ENCODE data around the gene ELP5. TPM values are rescaled to one million over a fixed set of nuclear protein-coding genes. Genes with fewer than 3 reads are reported as not detected.
"Not testable (repeated sequence)": the region's sequence is repeated elsewhere in the genome, so short reads cannot be mapped to it uniquely, and the experiment has no call there.

The ELP5 gene
- total and polyA plus RNA-seq, 2 donors (not counting 1 experiment from before 2014, with no cell fraction given) = 22.6 to 33.2 TPM

DNA sequence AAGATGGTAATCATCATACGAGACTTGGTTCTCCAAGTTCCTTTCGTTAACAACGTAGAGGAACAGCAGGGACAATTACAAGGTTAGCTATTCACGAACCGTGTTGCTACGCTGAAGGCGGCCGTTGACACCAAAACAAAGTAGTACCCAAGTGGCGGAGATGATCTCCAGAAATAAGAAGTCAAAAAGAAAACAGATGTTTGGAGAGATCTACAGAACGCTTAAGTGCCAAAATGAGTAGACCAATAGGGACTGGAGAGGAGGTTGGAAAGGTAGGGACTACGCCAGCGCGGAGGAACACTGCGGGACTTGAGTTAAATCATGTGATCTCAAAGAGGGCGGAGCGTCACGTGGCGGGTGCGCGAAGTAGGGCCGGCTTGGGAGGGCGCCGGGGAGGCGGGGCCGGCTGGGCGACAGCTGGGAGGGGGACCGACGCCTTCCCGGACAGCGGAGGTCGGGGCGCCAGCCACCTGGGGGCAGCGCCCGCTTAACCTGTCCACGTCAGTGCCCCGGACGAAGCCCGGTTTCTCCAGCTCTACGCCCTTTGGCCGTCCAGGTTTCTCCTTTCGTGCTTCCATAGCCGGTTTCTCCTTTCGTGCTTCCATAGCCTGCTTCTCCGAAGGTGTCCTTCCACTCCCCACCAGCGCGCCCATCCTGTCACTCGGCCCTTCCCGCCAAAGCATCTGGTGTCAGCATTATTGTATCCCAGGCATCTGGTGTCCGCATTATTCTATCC lies 9.1 kb upstream of the ELP5 start:
- TF ChIP-seq, protein P1, sequence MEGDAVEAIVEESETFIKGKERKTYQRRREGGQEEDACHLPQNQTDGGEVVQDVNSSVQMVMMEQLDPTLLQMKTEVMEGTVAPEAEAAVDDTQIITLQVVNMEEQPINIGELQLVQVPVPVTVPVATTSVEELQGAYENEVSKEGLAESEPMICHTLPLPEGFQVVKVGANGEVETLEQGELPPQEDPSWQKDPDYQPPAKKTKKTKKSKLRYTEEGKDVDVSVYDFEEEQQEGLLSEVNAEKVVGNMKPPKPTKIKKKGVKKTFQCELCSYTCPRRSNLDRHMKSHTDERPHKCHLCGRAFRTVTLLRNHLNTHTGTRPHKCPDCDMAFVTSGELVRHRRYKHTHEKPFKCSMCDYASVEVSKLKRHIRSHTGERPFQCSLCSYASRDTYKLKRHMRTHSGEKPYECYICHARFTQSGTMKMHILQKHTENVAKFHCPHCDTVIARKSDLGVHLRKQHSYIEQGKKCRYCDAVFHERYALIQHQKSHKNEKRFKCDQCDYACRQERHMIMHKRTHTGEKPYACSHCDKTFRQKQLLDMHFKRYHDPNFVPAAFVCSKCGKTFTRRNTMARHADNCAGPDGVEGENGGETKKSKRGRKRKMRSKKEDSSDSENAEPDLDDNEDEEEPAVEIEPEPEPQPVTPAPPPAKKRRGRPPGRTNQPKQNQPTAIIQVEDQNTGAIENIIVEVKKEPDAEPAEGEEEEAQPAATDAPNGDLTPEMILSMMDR (conservative IDR thresholded peaks at IDR 0.05 in 1 of 2, IDR thresholded peaks at IDR 0.05 in 1 of 2; ENCODE audit: low read depth in 1 of 2, low read length in 2 of 2) = no peak
- TF ChIP-seq EZH2 (IDR thresholded peaks at IDR 0.05; ENCODE audit: low read length, missing control alignments) = no peak
- Histone ChIP-seq H3K36me3 (ENCODE audit: control insufficient read depth, insufficient read depth, low read length) (peaks cover 14% of the 10 kb centered on the region), H3K79me2 (ENCODE audit: control insufficient read depth, insufficient read depth, low read length) (peaks cover 48% of the 10 kb centered on the region), H3K9ac (ENCODE audit: insufficient read depth, low read length) (peak overlapping the region; percentile 68), H3K27ac (ENCODE audit: insufficient read depth, low read length) (peak overlapping the region; percentile 97), H4K20me1 (ENCODE audit: control insufficient read depth, extremely low read depth, insufficient read depth, low read length) (no peaks in the 10 kb centered on the region), H3K9me3 (ENCODE audit: control insufficient read depth, insufficient read depth, low read depth, low read length) (no peaks in the 10 kb centered on the region), H3K4me1 (ENCODE audit: control insufficient read depth, extremely low read depth, insufficient read depth, low read length) (peaks cover 13% of the 10 kb centered on the region), H3K4me3 (replicated peaks in 1 of 4; ENCODE audit: control extremely low read depth in 1 of 4, insufficient read depth in 1 of 4, low read depth in 3 of 4, low read length in 4 of 4) (peak overlapping the region; percentile 74 to 98 (median 96)), H3K4me2 (ENCODE audit: extremely low read depth, insufficient read depth, low read length) (peak overlapping the region; percentile 100), H3K27me3 (ENCODE audit: control insufficient read depth, insufficient read depth, low read length) (no peaks in the 10 kb centered on the region), H2AFZ (ENCODE audit: low read length) (peak overlapping the region; percentile 98)
- peak; percentile 97 to 98 for DNase-seq (ENCODE audit: low read depth in 2 of 2)

DNA sequence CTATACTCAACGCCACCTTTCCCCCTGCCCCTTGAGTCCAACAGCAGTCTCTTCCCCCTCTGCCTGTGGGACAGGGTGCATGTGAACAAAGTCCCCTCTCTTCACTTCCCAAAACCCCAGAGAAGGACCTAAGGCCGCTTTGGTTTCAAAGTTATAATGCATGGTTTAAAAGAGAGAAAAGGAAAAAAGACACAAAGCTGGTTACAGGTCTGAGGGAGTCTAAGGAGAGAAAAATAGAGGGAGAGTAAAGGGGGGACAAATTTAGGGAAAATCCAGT lies 8.6 kb upstream of the ELP5 start:
- Histone ChIP-seq H3K36me3 (ENCODE audit: control insufficient read depth, insufficient read depth, low read length) (peaks cover 14% of the 10 kb centered on the region), H4K20me1 (ENCODE audit: control insufficient read depth, extremely low read depth, insufficient read depth, low read length) (no peaks in the 10 kb centered on the region), H3K27ac (ENCODE audit: insufficient read depth, low read length) (peak overlapping the region; percentile 97), H3K27me3 (ENCODE audit: control insufficient read depth, insufficient read depth, low read length) (no peaks in the 10 kb centered on the region), H3K79me2 (ENCODE audit: control insufficient read depth, insufficient read depth, low read length) (peaks cover 50% of the 10 kb centered on the region), H3K9ac (ENCODE audit: insufficient read depth, low read length) (peak overlapping the region; percentile 68), H3K4me3 (replicated peaks in 1 of 4; ENCODE audit: control extremely low read depth in 1 of 4, insufficient read depth in 1 of 4, low read depth in 3 of 4, low read length in 4 of 4) (peak overlapping the region; percentile 72 to 98 (median 96)), H3K4me1 (ENCODE audit: control insufficient read depth, extremely low read depth, insufficient read depth, low read length) (peaks cover 13% of the 10 kb centered on the region), H2AFZ (ENCODE audit: low read length) (no peak overlapping the region), H3K9me3 (ENCODE audit: control insufficient read depth, insufficient read depth, low read depth, low read length) (no peaks in the 10 kb centered on the region), H3K4me2 (ENCODE audit: extremely low read depth, insufficient read depth, low read length) (peak overlapping the region; percentile 100)
- DNase-seq (ENCODE audit: low read depth in 2 of 2) = no peak
- TF ChIP-seq EZH2 (IDR thresholded peaks at IDR 0.05; ENCODE audit: low read length, missing control alignments) = no peak
- TF ChIP-seq, protein P1 (conservative IDR thresholded peaks at IDR 0.05 in 1 of 2, IDR thresholded peaks at IDR 0.05 in 1 of 2; ENCODE audit: low read depth in 1 of 2, low read length in 2 of 2) = no peak

DNA sequence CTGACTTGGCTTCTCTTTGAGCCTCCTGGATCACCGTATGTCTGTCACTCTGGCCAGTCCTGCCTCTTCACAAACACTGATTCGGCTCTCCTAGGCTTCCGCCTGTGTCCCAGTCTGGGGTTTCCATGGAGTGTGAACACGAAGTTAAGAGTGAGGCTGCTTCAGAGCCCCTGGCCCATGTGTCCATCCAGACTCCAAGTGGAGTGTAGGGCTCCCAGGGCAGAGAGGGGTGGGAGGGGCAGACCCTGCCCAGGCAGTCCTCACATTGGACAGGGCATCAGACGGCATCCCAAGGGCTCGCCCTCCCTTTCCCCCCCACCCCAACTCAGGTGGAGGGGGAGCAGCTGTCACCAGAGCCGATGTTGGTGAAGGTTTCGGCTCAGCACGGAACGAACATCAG lies 8.2 kb upstream of the ELP5 start:
- H3K9ac ChIP-seq (ENCODE audit: insufficient read depth, low read length); H4K20me1 ChIP-seq (ENCODE audit: control insufficient read depth, extremely low read depth, insufficient read depth, low read length); H3K27me3 ChIP-seq (ENCODE audit: control insufficient read depth, insufficient read depth, low read length); H2AFZ ChIP-seq (ENCODE audit: low read length); H3K4me2 ChIP-seq (ENCODE audit: extremely low read depth, insufficient read depth, low read length); DNase-seq (ENCODE audit: low read depth in 2 of 2); H3K9me3 ChIP-seq (ENCODE audit: control insufficient read depth, insufficient read depth, low read depth, low read length): not testable (repeated sequence)
- H3K4me1 ChIP-seq (ENCODE audit: control insufficient read depth, extremely low read depth, insufficient read depth, low read length) = peaks cover 13% of the 10 kb centered on the region
- H3K36me3 ChIP-seq (ENCODE audit: control insufficient read depth, insufficient read depth, low read length) = peaks cover 14% of the 10 kb centered on the region
- peak overlapping the region; percentile 97 for H3K27ac ChIP-seq (ENCODE audit: insufficient read depth, low read length)
- peak overlapping the region in 1 of 4 experiments; percentile 96 for H3K4me3 ChIP-seq (replicated peaks in 1 of 4; ENCODE audit: control extremely low read depth in 1 of 4, insufficient read depth in 1 of 4, low read depth in 3 of 4, low read length in 4 of 4)
- H3K79me2 ChIP-seq (ENCODE audit: control insufficient read depth, insufficient read depth, low read length) = peaks cover 50% of the 10 kb centered on the region

Data from fibroblast of lung (primary cell).